Memory B cell (primary cell): Measurements from ENCODE around the gene MRPL3.

Experiments used
- ATAC-seq: fragments of 150-1000 bp; cut with Tn5 transposase; 2 replicates; pipeline ENCODE4 v1.10.0; 2021; ENCODE audit warnings: low read depth, mild to moderate bottlenecking, moderate library complexity
- DNase-seq, 2 donors: peaks; one replicate each; pipeline ENCODE4 v3.0.0; 2022; ENCODE audit warnings: low spot score in 2 of 2
- H3K27ac Mint-ChIP-seq: one replicate; pipeline ENCODE4 v1.8.0; 2022; ENCODE audit warnings: mild to moderate bottlenecking, moderate library complexity, mixed read lengths
- H3K27me3 Mint-ChIP-seq: one replicate; pipeline ENCODE4 v1.8.0; 2022; ENCODE audit warnings: mixed read lengths
- H3K36me3 Mint-ChIP-seq: one replicate; pipeline ENCODE4 v1.8.0; 2022; ENCODE audit warnings: mild to moderate bottlenecking, mixed read lengths
- H3K4me1 Mint-ChIP-seq: one replicate; pipeline ENCODE4 v1.8.0; 2022; ENCODE audit warnings: mixed read lengths
- H3K4me3 Mint-ChIP-seq: one replicate; pipeline ENCODE4 v1.8.0; 2022; ENCODE audit warnings: mild to moderate bottlenecking, moderate library complexity, mixed read lengths
- H3K9me3 Mint-ChIP-seq: one replicate; pipeline ENCODE4 v1.8.0; 2022; ENCODE audit warnings: mixed read lengths

MRPL3 gene

GRCh38 chr3:131480116-131480515, 22.7 kb downstream of the MRPL3 start:
- Mint-ChIP-seq H3K4me1 (peaks cover 13% of the 10 kb centered on the region), H3K4me3 (no peak overlapping the region), H3K27ac (no peak overlapping the region), H3K27me3 (no peaks in the 10 kb centered on the region), H3K9me3 (no peaks in the 10 kb centered on the region), H3K36me3 (peaks cover 23% of the 10 kb centered on the region)
- no peak for ATAC-seq
- no peak for DNase-seq

GRCh38 chr3:131477813-131478212, 25.0 kb downstream of the MRPL3 start:
- Mint-ChIP-seq H3K36me3 (peaks cover 27% of the 10 kb centered on the region), H3K4me3 (no peak overlapping the region), H3K27me3 (no peaks in the 10 kb centered on the region), H3K4me1 (peaks cover 12% of the 10 kb centered on the region), H3K27ac (no peak overlapping the region), H3K9me3 (no peaks in the 10 kb centered on the region)
- ATAC-seq, result no peak
- DNase-seq, result no peak

- no peaks in the 10 kb centered on the region for H3K27me3 Mint-ChIP-seq
- H3K4me3 Mint-ChIP-seq, result no peak overlapping the region
- peaks cover 12% of the 10 kb centered on the region for H3K4me1 Mint-ChIP-seq
- no peaks in the 10 kb centered on the region for H3K9me3 Mint-ChIP-seq
- H3K27ac Mint-ChIP-seq, result no peak overlapping the region
- no peak for DNase-seq
- H3K36me3 Mint-ChIP-seq, result peaks cover 36% of the 10 kb centered on the region
- no peak for ATAC-seq
Observed at GRCh38 chr3:131474115-131474514, 28.7 kb downstream of the MRPL3 start.

GRCh38 chr3:131470377-131470776, 32.4 kb downstream of the MRPL3 start:
- ATAC-seq (no peak), DNase-seq (no peak)
- peaks cover 35% of the 10 kb centered on the region for H3K36me3 Mint-ChIP-seq
- no peaks in the 10 kb centered on the region for H3K9me3 Mint-ChIP-seq
- H3K27me3 Mint-ChIP-seq, result no peaks in the 10 kb centered on the region
- H3K4me3 Mint-ChIP-seq, result no peak overlapping the region
- H3K4me1 Mint-ChIP-seq, result peaks cover 5% of the 10 kb centered on the region
- no peak overlapping the region for H3K27ac Mint-ChIP-seq

- Mint-ChIP-seq H3K27ac (no peak overlapping the region), H3K9me3 (no peaks in the 10 kb centered on the region), H3K4me1 (no peaks in the 10 kb centered on the region), H3K27me3 (no peaks in the 10 kb centered on the region), H3K4me3 (no peak overlapping the region), H3K36me3 (peaks cover 14% of the 10 kb centered on the region)
- no peak for ATAC-seq
- DNase-seq, result no peak
Observed at GRCh38 chr3:131458653-131459052, 44.1 kb downstream of the MRPL3 start.

- Mint-ChIP-seq H3K27me3 (no peaks in the 10 kb centered on the region), H3K4me1 (no peaks in the 10 kb centered on the region), H3K27ac (no peak overlapping the region), H3K9me3 (no peaks in the 10 kb centered on the region), H3K4me3 (no peak overlapping the region), H3K36me3 (peaks cover 11% of the 10 kb centered on the region)
- ATAC-seq, result no peak
- no peak for DNase-seq
Observed at GRCh38 chr3:131457220-131457619, 45.6 kb downstream of the MRPL3 start.

GRCh38 chr3:131454501-131454900, 48.3 kb downstream of the MRPL3 start:
- H3K36me3 Mint-ChIP-seq, result peaks cover 7% of the 10 kb centered on the region
- no peaks in the 10 kb centered on the region for H3K27me3 Mint-ChIP-seq
- no peak for DNase-seq
- H3K9me3 Mint-ChIP-seq, result no peaks in the 10 kb centered on the region
- H3K27ac Mint-ChIP-seq, result no peak overlapping the region
- no peak overlapping the region for H3K4me3 Mint-ChIP-seq
- no peaks in the 10 kb centered on the region for H3K4me1 Mint-ChIP-seq
- ATAC-seq, result no peak

- H3K27ac Mint-ChIP-seq, result no peak overlapping the region
Observed at GRCh38 chr3:131453533-131453932, 49.2 kb downstream of the MRPL3 start.

GRCh38 chr3:131447349-131447748, 55.4 kb downstream of the MRPL3 start:
- Mint-ChIP-seq H3K4me1 (no peaks in the 10 kb centered on the region), H3K27ac (no peak overlapping the region), H3K4me3 (no peak overlapping the region), H3K9me3 (no peaks in the 10 kb centered on the region), H3K36me3 (no peaks in the 10 kb centered on the region), H3K27me3 (no peaks in the 10 kb centered on the region)
- no peak for ATAC-seq
- DNase-seq, result no peak

More at GRCh38 chr3:131453533-131453932, 49.2 kb downstream of the MRPL3 start:
- no peak for DNase-seq
- H3K27me3 Mint-ChIP-seq, result no peaks in the 10 kb centered on the region
- H3K4me1 Mint-ChIP-seq, result no peaks in the 10 kb centered on the region
- no peaks in the 10 kb centered on the region for H3K9me3 Mint-ChIP-seq
- H3K36me3 Mint-ChIP-seq, result peaks cover 4% of the 10 kb centered on the region
- H3K4me3 Mint-ChIP-seq, result no peak overlapping the region
- ATAC-seq, result no peak

GRCh38 chr3:131444180-131444579, 58.6 kb downstream of the MRPL3 start:
- Mint-ChIP-seq H3K27ac (no peak overlapping the region), H3K4me3 (no peak overlapping the region), H3K4me1 (no peaks in the 10 kb centered on the region), H3K27me3 (no peaks in the 10 kb centered on the region), H3K36me3 (no peaks in the 10 kb centered on the region), H3K9me3 (no peaks in the 10 kb centered on the region)
- DNase-seq, result no peak
- ATAC-seq, result no peak

- Mint-ChIP-seq H3K27ac (no peak overlapping the region), H3K36me3 (no peaks in the 10 kb centered on the region), H3K9me3 (no peaks in the 10 kb centered on the region), H3K4me1 (no peaks in the 10 kb centered on the region), H3K27me3 (no peaks in the 10 kb centered on the region), H3K4me3 (no peak overlapping the region)
- ATAC-seq, result no peak
- no peak for DNase-seq
Observed at GRCh38 chr3:131439084-131439483, 63.7 kb downstream of the MRPL3 start.

- no peak for ATAC-seq
- no peaks in the 10 kb centered on the region for H3K36me3 Mint-ChIP-seq
- peaks cover 4% of the 10 kb centered on the region for H3K27me3 Mint-ChIP-seq
- H3K9me3 Mint-ChIP-seq, result no peaks in the 10 kb centered on the region
- H3K27ac Mint-ChIP-seq, result no peak overlapping the region
- no peak overlapping the region for H3K4me3 Mint-ChIP-seq
- H3K4me1 Mint-ChIP-seq, result no peaks in the 10 kb centered on the region
- DNase-seq, result no peak
Observed at GRCh38 chr3:131435000-131435399, 67.8 kb downstream of the MRPL3 start.

- Mint-ChIP-seq H3K4me3 (no peak overlapping the region), H3K9me3 (no peaks in the 10 kb centered on the region), H3K4me1 (no peaks in the 10 kb centered on the region), H3K36me3 (no peaks in the 10 kb centered on the region), H3K27ac (no peak overlapping the region), H3K27me3 (peaks cover 4% of the 10 kb centered on the region)
- no peak for DNase-seq
- ATAC-seq, result no peak
Observed at GRCh38 chr3:131432441-131432840, 70.3 kb downstream of the MRPL3 start.

- no peaks in the 10 kb centered on the region for H3K4me1 Mint-ChIP-seq
- no peak overlapping the region for H3K4me3 Mint-ChIP-seq
- ATAC-seq, result no peak
- no peaks in the 10 kb centered on the region for H3K36me3 Mint-ChIP-seq
- no peak for DNase-seq
- no peaks in the 10 kb centered on the region for H3K9me3 Mint-ChIP-seq
- H3K27me3 Mint-ChIP-seq, result peaks cover 4% of the 10 kb centered on the region
- H3K27ac Mint-ChIP-seq, result no peak overlapping the region
Observed at GRCh38 chr3:131431754-131432153, 71.0 kb downstream of the MRPL3 start.

- Mint-ChIP-seq H3K4me1 (no peaks in the 10 kb centered on the region), H3K27me3 (peaks cover 5% of the 10 kb centered on the region), H3K36me3 (no peaks in the 10 kb centered on the region), H3K27ac (no peak overlapping the region), H3K9me3 (no peaks in the 10 kb centered on the region), H3K4me3 (no peak overlapping the region)
- DNase-seq, result no peak
- no peak for ATAC-seq
Observed at GRCh38 chr3:131427226-131427625, 75.5 kb downstream of the MRPL3 start.
